Esophagus squamous epithelium (tissue), 4 donors: Measurements from ENCODE around the gene ANAPC4.

Experiments
- POLR2A ChIP-seq, 4 donors: fragments of 450-650 bp; IDR thresholded peaks; one replicate each; pipeline ENCODE4 v1.6.1; 2017; ENCODE audit warnings: antibody characterized with exemption in 4 of 4, mild to moderate bottlenecking in 4 of 4, moderate library complexity in 3 of 4
- TF ChIP-seq, protein P1 (sequence below), 6 experiments: fragments of 450-650 bp in 4 of 6; fragments of 200-600 bp in 2 of 6; sonication (generic) in 2 of 6; IDR thresholded peaks; one replicate each; pipeline ENCODE4 v1.5.1; 2016 to 2019; ENCODE audit warnings: antibody characterized with exemption in 6 of 6, mild to moderate bottlenecking in 4 of 6, moderate library complexity in 4 of 6

DNA sequence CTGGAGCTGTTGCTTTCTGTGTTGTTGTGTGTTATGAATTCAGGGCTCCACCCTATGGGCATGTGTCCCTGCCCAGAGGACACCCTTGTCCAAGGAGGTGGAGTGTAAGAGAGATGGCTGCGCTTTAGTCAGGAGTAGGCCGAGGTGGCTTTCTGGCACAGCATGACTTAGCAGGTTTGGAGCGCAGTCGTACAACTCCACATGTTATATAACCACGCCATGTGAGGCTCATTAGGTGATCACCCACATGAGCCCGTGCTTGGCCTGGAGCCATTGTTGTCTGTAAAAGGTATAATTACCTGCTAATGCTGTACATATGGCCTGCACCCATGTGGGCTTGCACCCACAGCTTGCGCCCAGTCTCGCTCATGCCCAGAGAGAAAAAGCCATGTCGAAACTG lies 15.8 kb upstream of the ANAPC4 start:
- TF ChIP-seq POLR2A (IDR thresholded peaks at IDR 0.05) = no peak
- TF ChIP-seq, protein P1, sequence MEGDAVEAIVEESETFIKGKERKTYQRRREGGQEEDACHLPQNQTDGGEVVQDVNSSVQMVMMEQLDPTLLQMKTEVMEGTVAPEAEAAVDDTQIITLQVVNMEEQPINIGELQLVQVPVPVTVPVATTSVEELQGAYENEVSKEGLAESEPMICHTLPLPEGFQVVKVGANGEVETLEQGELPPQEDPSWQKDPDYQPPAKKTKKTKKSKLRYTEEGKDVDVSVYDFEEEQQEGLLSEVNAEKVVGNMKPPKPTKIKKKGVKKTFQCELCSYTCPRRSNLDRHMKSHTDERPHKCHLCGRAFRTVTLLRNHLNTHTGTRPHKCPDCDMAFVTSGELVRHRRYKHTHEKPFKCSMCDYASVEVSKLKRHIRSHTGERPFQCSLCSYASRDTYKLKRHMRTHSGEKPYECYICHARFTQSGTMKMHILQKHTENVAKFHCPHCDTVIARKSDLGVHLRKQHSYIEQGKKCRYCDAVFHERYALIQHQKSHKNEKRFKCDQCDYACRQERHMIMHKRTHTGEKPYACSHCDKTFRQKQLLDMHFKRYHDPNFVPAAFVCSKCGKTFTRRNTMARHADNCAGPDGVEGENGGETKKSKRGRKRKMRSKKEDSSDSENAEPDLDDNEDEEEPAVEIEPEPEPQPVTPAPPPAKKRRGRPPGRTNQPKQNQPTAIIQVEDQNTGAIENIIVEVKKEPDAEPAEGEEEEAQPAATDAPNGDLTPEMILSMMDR (IDR thresholded peaks at IDR 0.05) = no peak
